Measurements from ENCODE around the gene TWIST1.

- TF ChIP-seq SUZ12 (IDR thresholded peaks at IDR 0.05; ENCODE audit: extremely low read depth, insufficient read depth, insufficient read length) (no peak), YY1 (IDR thresholded peaks at IDR 0.05; ENCODE audit: insufficient read depth, insufficient read length) (no peak)
Observed at GRCh38 chr7:19095353-19095860, 22.0 kb downstream of the TWIST1 start.

All from NT2/D1 (cell line).